CD4-positive, alpha-beta T cell treated with Interleukin-6 for 4 hours (primary cell): ENCODE results near the gene FNDC3B.

Experiments
- DNase-seq: peaks from one replicate; pipeline ENCODE4 v3.0.0-alpha.2; 2020; ENCODE audit warnings: mixed read lengths

The FNDC3B gene

DNA sequence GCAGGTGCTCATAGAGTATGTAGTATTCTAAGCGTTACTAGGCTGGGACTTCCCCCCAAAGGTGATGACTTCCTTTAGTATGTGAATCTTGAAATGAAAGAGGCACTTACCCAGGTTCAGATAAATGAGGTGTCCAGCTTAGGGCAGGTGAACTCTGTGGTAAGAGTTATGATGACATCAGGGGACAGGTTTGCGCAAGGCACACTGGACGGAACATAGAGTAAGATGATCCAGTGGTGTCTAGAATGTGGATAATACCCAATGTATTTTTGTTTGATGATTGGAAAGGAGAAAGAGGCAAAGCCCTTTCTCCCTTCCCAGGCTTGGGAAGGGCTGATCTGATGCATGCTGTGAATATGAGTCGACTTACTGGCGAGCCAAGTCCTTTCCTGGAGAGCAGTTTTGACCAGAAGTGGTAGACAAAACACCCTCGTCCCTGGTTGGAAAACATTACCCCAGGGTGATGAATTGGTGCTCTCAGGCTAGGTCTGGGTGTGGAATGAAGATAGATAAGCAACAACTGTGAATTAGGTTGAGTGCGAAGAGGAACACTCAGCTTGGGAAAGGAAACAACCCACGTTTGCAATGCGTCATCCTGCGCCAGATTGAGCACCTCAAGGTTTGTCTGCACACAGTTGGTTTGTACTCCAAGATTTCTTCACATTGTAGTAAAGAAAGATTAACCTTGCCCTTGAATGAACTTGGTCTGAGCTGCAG, 284.7 kb downstream of the FNDC3B start:
- DNase-seq, result no peak

DNA sequence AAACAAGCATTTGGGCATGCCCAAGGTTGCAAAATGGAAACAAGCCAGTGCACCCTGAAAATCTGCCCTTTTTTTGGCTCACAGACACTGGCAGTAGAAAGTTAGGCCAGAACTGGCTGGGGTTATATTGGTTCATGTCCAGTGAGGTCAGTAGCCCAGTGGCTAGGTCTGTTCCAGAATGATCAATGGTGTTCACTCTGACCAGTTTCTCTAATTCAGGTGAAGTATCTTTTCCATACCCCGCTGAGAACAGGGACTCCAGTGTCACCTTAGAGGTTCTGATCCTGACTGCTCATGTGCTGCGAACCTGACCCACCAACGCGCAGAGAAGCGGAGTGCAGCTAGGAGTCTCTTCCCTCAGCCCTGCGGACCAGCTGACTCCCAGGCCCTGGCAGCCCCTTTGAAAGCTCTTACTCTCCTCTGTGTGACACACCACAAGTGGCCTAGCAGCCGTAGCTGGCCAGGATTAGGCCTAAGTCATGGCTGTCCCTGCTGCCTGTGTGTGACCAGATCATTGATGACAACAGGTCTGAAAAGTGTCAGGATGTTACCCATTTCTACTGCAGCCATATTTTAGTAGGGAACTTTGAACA, 285.3 kb downstream of the FNDC3B start:
- no peak for DNase-seq

DNA sequence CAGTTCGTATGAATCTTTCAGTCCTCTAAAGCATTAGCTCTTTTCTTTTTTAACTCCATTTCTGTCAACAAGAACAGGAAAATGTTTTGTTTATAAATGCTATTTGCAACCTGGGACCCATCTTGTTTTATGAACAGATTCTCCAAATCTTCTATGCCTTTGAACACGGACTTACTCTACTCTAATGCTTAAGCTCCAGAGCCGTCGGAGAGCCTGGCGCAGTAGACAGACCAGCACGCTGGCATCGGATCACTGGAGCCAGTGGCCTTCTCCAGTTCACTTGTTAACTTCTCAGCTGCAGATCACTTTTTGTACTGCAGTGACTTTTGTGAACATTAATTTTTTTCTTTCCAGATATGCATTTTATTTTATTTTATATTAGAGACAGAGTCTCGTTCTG, 286.1 kb downstream of the FNDC3B start:
- no peak for DNase-seq

DNA sequence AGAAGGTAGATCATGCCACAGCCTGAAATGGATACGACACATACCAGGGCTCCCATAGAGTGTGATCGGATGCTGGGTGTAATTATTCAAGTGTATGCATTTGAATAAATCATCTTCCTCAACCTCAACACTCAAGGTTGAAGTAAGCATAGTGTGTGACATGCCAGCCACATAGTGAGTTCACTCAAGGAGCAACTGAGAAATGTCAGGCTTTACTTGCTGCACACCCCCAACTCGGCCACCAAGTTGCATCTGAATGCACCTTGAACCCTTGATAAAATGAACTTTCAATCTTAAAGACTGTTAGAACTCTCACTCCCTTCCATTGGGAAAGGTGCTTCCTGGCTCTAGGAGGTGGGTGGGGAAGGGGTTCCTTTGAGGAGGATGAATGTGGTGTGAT, 287.6 kb downstream of the FNDC3B start:
- no peak for DNase-seq

DNA sequence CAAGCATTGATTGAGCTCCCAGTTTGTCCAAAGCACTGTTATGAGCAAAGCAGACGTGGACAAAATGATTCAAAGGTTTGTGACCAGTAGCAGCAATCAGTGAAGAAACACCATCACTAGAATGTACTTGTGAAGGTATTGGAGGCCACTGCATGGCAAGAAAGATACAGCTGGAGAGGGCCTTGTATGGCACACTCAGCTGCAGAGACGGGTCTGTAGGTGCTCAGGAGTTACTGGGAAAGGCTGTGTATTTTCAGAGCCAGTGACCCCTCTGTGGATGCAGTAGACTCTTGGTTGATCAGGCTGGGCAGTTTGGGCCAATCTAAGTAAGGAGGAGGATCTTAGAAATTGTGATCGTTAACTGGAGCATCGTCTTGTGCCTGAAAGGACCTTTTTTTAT, 288.9 kb downstream of the FNDC3B start:
- DNase-seq, result no peak

DNA sequence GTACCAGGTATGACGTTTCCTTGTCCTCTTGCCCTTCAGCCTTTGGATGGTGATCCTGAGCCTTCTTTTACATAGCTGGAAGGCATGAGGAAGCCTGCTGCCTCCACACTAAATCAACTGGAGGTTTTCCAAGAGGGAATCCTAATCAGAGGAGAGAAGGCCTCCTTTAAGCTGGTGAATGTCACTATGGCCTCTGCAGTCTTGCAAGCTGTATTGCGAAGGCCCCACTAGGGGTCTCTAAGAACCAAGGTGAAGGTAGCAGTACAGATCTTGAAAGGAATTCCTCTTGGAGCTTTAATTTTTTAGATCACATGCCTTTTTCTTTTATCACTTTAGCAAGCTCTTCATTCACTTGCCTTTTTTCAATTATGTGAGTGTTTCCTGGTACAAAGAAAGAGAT, 289.7 kb downstream of the FNDC3B start:
- DNase-seq, result no peak

DNA sequence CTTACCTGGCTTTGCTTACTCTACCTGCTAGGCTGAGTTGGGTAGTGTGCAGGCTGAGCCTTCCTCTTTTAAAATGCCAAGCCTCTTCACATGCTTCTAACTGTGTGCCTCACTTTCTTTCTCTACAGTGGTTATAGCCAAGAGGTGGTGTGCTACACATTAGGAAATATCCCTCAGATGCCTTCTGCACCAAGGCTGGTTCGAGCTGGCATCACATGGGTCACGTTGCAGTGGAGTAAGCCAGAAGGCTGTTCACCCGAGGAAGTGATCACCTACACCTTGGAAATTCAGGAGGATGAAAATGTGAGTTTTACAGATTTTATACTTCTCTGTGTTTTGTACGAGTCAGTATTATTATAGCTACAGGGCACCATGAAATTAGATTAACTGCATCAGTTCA, 291.0 kb downstream of the FNDC3B start:
- no peak for DNase-seq

DNA sequence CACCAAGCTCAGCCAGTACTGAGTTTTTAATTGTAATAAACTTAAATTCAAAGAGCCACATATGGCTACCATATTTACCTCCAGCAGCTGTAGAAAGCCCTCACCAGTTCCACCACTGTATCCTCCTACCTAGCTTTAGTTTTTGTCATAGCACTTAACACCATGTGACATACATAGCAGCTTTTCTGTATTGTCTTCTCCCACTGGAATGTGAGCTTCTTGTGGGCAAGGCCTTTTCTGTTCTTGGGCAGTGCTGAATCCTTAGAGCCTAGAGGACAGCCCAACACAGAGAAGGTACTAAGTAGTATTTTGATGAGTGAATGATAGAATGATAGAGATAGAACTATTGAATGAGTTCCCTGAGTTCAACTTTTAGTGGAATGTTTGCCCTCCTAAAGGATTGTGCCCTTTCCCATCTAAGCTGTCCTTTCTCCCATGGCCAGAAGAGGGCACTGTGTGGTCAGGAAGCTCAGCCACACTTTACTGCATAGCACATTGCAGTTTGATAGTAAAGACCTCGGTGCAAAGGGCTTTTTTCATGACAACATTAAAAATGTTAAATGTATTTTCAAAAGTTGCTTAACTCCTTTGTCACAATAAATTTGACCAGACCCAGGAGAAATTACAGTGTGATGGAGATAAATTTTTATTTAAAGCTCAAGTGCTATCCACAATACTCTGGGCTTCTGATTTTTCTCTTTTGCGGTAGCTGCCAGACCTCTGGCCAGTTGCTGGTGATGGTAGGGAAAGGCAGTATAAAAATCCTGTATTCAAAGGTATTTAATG, 293.1 kb downstream of the FNDC3B start:
- peak; percentile 60 for DNase-seq

DNA sequence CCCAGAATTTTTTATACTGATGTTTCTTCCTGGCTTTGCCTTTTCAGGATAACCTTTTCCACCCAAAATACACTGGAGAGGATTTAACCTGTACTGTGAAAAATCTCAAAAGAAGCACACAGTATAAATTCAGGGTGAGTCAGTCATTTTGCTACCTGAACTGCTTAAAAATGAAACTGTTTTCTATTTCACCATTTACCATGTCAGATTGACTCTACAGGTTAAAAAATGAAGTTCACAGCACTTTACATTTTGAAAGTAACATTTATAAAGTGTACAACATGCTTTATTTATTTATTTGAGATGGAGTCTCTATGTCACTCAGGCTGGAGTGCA, 293.6 kb downstream of the FNDC3B start:
- no peak for DNase-seq

DNA sequence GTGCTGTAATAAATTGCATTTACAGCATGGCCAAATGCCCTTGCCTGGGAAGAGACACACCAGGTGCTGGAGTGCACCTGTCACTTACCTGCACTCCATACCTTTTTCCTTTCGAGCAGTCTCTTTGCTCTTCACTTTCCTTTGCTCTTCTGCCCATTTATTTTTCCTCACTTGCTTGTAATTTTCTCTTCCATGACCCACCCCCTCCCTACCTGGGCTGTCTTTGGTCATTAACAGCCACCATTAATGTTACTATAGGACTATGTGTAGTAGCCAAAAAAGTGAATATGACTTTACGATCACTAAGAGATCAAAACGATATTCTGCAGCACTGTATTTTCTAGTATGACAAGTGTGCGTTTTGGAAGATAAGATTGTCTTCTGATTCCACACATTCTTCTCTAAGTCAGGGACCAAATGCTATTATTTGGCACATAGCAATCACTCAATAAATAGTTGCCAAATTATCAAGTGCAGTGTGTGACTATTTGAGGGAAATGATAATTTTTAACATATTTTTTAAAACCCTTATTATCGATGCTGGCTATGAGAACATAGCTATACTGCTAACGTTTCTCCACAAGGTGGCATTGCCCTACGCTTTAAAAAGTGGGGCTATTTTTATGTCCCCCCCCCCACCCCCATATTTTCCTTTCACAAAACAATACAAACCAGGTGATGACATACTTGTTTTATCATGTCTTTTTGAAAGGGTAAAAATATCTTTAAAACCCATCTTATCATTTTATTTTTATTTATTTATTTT, 294.5 kb downstream of the FNDC3B start:
- DNase-seq, result no peak

DNA sequence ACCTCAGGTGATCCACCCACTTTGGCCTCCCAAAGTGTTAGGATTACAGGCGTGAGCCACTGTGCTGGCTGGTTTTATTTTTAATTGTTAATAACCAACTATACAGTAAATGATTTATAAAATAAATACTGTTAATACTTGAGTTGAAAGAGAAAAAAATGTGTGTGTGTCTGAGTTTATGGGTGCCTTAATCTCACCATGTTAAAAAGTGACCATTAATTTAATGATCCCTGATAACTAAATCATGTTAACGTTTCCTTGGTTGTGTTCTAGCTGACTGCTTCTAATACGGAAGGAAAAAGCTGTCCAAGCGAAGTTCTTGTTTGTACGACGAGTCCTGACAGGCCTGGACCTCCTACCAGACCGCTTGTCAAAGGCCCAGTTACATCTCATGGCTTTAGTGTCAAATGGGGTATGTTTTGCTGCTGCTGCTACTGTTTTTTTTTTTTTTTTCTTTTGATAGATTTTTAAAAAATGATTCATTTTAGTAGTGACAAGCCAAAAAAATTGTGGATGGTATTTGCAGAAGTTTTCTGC, 295.4 kb downstream of the FNDC3B start:
- no peak for DNase-seq

DNA sequence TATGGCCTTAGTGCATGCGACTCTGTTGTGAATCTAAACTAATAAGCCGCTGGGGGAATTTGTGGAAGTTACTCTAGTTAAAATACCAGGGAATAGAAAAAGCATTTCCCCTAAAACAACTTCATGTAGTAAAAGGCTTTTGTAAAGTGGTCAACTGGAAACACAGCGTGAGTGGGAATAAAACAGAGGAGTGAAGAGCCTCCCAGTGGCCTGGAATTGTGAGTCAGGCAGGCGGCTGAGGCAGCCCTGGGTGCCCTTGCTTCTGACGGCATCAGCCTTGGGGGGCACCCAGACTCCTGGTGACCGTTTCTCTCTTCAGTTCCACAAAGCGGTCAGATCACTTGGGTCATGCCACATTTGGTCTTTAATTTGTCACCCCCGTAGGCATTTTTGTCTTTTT, 300.5 kb downstream of the FNDC3B start:
- DNase-seq, result no peak

DNA sequence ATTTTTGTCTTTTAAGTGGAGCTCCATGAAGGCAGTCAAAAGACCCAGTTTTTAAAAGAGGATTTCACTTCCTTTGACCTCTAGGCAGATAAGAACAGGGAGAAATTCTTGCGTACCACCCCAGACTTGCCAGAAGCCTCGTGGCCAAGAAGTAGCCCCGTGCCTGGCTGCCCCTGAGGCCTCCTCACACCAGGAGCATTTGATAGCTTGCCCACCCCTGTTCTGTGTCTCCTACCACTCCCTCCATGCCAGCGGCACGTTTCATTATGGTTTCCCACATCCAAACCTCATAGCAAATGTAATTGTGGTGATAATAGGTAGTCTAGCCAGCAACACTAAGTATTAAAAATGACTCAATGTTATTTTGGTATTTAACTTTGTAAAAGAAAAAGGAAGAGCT, 301.2 kb downstream of the FNDC3B start:
- no peak for DNase-seq

DNA sequence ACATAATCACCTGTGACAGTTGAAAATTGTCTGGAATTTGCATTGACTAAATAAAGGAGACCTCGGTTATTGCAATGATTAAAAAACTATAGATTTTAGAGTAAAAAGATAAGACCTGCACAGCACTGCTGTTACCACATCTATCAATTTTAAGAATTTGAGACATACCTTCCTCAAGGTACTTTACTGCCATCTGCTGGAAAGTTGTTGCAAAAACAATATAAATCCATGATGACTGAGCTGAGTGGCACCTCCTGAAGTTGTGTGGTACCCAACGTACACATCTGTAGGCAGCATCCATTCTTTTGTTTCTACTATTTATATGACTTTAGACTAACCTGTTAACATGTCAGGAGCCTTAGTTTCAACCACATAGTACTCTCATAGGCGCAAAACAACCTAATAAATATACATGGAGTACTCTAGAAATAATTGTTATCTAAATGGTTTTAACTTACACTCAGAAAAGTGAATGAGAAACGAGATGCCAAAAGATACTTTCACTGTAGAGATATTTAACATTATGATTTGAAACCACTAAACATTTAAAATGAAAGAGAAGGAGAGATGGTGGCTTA, 302.2 kb downstream of the FNDC3B start:
- DNase-seq, result no peak

DNA sequence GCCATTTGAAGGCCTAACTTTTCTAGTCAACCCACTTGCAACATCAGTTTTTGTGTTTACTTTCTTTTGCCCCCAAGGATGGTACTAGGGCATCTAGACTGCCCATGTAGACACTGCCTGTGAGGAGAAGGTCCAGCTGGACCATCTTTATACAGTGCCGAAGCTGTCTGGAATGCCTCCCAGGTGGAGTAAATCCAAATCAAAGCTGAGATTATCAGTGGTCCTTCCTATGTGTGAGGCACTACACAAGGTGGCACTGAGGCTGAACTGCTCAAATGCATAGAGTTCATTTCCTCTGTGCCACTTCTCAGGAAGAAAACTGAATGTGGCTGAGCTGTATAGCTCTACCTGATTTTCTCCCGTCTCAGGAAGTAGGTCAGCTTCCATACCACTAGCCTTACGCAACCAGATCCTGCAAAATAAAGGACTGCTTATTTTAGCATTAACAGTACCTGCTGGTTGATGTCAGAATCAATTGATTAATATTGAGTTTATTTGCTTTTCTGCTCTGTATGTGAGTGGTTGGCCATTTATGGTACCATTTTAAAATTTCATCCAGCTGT, 302.8 kb downstream of the FNDC3B start:
- DNase-seq, result no peak

DNA sequence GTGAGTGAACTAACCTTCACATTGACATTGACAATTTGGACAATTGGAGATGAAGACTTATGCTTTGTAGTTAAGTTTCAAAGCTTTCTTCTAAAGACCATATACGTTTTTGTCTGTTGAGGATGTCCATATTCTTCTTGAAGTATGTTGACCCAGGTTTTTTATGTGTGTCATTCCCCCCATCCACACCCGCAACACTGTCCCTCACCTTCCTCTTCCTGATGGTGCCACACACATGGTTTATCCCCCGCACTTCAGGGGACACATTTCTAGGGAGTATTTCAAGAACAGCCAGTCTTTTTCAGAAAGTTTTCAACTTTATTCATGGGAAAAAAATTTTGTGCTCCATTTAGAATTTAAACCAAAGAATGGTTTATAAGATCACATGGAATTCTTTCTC, 303.7 kb downstream of the FNDC3B start:
- no peak for DNase-seq

DNA sequence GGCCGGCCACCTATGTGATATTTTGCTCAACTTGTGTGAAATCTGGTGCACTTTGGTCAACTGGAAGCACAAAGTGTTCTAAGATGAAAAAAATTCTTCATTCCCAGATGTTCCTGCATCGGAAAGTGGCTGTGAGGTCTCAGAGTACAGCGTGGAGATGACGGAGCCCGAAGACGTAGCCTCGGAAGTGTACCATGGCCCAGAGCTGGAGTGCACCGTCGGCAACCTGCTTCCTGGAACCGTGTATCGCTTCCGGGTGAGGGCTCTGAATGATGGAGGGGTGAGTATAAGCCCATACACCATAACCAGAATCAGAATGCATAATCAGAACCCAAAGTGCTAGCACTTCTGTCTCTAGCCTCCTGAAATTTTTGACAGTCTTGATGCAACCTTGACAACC, 304.6 kb downstream of the FNDC3B start:
- DNase-seq, result no peak

DNA sequence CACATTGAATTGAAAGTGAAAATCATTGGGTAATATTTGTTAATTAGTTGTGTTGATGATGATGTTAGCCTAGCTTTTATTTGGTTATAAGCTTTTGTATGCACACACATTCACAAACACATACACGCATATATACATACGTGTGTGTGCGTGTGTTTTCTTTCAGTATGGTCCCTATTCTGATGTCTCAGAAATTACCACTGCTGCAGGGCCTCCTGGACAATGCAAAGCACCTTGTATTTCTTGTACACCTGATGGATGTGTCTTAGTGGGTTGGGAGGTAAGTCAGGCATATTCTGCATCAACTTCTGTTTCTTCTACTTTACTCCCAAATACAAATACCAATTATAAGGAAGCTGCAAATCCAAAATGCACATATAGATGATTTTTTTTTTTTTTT, 306.8 kb downstream of the FNDC3B start:
- DNase-seq, result no peak

DNA sequence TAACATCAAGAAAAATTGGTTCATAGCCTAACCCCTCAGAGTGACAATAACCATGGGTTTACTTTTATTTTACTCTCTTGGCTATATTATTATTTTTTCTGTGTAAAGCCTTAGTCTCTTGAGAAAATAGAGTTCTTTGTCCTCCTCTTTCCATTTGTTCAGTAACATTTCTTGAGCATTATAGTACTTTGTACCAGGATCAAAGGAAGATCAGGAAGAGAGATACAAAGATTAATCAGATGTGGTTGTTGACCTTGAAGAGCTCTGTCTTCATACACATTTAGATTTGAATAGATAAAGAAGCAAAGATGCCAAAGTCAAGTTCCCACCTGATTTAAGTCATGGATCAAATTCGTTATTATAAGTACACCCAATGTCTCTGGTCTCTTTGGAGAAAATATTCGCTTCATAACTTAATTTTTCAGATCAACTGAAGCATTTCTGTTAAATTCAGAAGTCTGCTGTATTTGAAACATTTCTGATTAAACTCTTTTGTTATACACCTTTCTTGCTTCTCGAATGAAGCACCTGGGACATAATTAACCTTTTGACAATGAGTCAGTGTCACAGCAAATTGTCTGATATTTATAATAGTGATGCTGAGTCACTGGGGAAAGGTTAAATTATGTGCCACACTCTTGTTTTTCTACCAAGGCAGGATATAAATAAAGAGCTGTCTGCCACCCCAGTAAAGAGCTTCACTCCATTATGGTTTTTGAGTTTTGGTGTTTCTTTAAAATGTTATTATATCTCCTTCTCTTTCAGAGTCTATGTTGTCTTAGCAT, 308.7 kb downstream of the FNDC3B start:
- no peak for DNase-seq

DNA sequence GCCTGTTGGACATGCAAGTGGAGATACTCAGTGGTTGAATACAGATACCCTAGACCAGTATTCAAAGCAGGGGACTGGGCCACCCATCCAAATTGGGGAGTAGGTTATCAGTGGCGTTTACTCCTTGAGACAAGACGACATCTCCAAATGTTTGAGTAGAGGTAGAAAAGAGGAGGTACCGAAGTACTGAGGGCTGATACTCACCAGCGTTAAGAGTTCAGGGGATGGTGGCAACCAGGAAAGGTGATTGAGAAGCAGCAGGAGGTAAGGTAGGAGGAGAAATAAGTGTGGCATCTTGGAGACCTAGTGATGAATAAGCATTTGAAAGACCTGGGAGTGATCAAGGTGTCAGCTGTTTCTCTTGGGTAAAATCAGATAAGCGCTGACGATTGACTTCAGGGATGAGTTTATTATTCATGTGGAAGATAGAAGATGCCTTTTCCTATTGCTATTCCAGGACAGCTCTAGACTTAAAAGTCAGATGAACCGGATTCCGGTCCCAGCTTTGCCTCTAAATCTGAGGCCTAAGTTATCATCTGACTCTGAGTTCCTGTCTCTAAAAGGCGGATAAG, 312.6 kb downstream of the FNDC3B start:
- no peak for DNase-seq

DNA sequence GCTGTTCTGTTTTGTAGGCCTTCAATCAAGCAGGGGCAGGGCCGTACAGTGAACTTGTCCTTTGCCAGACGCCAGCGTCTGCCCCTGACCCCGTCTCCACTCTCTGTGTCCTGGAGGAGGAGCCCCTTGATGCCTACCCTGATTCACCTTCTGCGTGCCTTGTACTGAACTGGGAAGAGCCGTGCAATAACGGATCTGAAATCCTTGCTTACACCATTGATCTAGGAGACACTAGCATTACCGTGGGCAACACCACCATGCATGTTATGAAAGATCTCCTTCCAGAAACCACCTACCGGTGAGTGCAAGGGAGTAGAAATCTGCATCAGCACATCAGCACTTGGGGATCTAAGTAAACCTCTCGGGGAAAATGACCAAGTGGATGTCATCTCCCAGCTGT, 313.4 kb downstream of the FNDC3B start:
- DNase-seq, result no peak
